HL-60 (cell line): ENCODE measurements around the gene TESK2.

ENCODE experiments used
- GABPA ChIP-seq: IDR thresholded peaks from 2 replicates; pipeline ENCODE4 v1.6.1; 2012; ENCODE audit warnings: low read depth
- POLR2AphosphoS5 ChIP-seq: IDR thresholded peaks from 2 replicates; pipeline ENCODE4 v1.6.1; 2012; ENCODE audit warnings: low read depth
- SPI1 ChIP-seq: IDR thresholded peaks from 2 replicates; pipeline ENCODE4 v1.6.1; 2012; ENCODE audit warnings: low read depth, mild to moderate bottlenecking, borderline replicate concordance
- TF ChIP-seq, protein P1 (sequence below): IDR thresholded peaks from one replicate; pipeline ENCODE4 v1.5.1; 2011; ENCODE audit warnings: low read length, control low read depth, inconsistent platforms; ENCODE audit not compliant: insufficient read depth
- TF ChIP-seq, protein P2 (sequence below): IDR thresholded peaks from 2 replicates; pipeline ENCODE4 v1.6.1; 2012; ENCODE audit warnings: low read depth; ENCODE audit not compliant: insufficient replicate concordance

- TF ChIP-seq, protein P1, sequence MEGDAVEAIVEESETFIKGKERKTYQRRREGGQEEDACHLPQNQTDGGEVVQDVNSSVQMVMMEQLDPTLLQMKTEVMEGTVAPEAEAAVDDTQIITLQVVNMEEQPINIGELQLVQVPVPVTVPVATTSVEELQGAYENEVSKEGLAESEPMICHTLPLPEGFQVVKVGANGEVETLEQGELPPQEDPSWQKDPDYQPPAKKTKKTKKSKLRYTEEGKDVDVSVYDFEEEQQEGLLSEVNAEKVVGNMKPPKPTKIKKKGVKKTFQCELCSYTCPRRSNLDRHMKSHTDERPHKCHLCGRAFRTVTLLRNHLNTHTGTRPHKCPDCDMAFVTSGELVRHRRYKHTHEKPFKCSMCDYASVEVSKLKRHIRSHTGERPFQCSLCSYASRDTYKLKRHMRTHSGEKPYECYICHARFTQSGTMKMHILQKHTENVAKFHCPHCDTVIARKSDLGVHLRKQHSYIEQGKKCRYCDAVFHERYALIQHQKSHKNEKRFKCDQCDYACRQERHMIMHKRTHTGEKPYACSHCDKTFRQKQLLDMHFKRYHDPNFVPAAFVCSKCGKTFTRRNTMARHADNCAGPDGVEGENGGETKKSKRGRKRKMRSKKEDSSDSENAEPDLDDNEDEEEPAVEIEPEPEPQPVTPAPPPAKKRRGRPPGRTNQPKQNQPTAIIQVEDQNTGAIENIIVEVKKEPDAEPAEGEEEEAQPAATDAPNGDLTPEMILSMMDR: no peak
- no peak for TF ChIP-seq GABPA
- TF ChIP-seq SPI1: no peak
- TF ChIP-seq, protein P2, sequence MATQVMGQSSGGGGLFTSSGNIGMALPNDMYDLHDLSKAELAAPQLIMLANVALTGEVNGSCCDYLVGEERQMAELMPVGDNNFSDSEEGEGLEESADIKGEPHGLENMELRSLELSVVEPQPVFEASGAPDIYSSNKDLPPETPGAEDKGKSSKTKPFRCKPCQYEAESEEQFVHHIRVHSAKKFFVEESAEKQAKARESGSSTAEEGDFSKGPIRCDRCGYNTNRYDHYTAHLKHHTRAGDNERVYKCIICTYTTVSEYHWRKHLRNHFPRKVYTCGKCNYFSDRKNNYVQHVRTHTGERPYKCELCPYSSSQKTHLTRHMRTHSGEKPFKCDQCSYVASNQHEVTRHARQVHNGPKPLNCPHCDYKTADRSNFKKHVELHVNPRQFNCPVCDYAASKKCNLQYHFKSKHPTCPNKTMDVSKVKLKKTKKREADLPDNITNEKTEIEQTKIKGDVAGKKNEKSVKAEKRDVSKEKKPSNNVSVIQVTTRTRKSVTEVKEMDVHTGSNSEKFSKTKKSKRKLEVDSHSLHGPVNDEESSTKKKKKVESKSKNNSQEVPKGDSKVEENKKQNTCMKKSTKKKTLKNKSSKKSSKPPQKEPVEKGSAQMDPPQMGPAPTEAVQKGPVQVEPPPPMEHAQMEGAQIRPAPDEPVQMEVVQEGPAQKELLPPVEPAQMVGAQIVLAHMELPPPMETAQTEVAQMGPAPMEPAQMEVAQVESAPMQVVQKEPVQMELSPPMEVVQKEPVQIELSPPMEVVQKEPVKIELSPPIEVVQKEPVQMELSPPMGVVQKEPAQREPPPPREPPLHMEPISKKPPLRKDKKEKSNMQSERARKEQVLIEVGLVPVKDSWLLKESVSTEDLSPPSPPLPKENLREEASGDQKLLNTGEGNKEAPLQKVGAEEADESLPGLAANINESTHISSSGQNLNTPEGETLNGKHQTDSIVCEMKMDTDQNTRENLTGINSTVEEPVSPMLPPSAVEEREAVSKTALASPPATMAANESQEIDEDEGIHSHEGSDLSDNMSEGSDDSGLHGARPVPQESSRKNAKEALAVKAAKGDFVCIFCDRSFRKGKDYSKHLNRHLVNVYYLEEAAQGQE: no peak
- no peak for TF ChIP-seq POLR2AphosphoS5
Measured at GRCh38 chr1:45403298-45403697, 87.7 kb downstream of the TESK2 start.
